ENCODE measurements around the gene LRATD1. TPM values are rescaled to one million over a fixed set of nuclear protein-coding genes. Genes with fewer than 3 reads are reported as not detected.

Gene LRATD1
- total RNA-seq, 1 donor from 2014 or later = not detected

DNA sequence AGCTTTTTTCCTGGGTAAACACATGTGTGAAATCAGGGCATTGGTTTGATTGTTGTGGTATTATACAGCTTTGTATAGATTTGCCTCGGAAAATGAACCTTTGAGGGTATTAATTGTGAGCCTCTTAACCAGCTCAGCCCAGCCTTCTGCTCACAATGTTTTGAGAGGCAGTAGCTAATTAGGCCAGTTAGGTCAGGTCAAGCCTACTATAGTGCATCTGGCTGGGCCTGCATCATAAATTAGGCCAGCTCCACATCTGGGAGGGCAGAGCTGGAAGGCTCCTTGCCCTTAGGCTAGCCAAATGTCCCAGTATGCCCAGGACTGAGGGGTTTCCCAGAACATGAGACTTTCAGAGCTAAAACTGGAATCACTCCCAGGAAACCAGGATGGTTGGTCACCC is 43.0 kb downstream of the LRATD1 start:
- Mint-ChIP-seq H3K36me3 (ENCODE audit: unreplicated experiment) (no peaks in the 10 kb centered on the region), H3K4me1 (ENCODE audit: unreplicated experiment) (no peaks in the 10 kb centered on the region), H3K9me3 (ENCODE audit: unreplicated experiment) (peaks cover 7% of the 10 kb centered on the region), H3K27ac (ENCODE audit: unreplicated experiment) (no peak overlapping the region), H3K27me3 (ENCODE audit: unreplicated experiment) (no peaks in the 10 kb centered on the region), H3K4me3 (ENCODE audit: unreplicated experiment) (no peak overlapping the region)
- no peak for DNase-seq (ENCODE audit: extremely low spot score, unreplicated experiment)
- TF ChIP-seq, protein P1, sequence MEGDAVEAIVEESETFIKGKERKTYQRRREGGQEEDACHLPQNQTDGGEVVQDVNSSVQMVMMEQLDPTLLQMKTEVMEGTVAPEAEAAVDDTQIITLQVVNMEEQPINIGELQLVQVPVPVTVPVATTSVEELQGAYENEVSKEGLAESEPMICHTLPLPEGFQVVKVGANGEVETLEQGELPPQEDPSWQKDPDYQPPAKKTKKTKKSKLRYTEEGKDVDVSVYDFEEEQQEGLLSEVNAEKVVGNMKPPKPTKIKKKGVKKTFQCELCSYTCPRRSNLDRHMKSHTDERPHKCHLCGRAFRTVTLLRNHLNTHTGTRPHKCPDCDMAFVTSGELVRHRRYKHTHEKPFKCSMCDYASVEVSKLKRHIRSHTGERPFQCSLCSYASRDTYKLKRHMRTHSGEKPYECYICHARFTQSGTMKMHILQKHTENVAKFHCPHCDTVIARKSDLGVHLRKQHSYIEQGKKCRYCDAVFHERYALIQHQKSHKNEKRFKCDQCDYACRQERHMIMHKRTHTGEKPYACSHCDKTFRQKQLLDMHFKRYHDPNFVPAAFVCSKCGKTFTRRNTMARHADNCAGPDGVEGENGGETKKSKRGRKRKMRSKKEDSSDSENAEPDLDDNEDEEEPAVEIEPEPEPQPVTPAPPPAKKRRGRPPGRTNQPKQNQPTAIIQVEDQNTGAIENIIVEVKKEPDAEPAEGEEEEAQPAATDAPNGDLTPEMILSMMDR (IDR thresholded peaks at IDR 0.05) = no peak

DNA sequence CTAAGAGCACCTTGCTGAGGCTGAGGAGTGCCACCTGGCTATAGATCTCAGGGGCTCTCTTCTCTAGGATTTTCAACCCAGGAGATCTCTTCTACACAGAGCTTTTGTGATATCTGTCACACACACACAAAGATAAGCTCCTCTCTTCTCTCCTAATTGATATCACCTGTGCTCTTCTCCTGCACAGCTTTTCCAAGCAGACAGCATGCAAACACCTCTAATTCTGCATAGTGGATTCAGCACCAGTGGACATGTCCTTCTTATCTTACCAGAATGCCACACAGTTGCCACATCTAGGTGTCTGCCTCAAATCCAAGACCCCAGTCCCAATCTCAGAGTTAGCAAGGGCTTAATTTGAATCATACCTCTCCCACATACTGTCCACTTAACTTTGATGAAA is 43.9 kb downstream of the LRATD1 start:
- DNase-seq (ENCODE audit: extremely low spot score, unreplicated experiment) = no peak

GRCh38 chr2:14677039-14677438 is 44.5 kb downstream of the LRATD1 start:
- TF ChIP-seq, protein P1 (IDR thresholded peaks at IDR 0.05) = no peak
- Mint-ChIP-seq H3K9me3 (ENCODE audit: unreplicated experiment) (peaks cover 7% of the 10 kb centered on the region), H3K36me3 (ENCODE audit: unreplicated experiment) (no peaks in the 10 kb centered on the region), H3K27ac (ENCODE audit: unreplicated experiment) (no peak overlapping the region), H3K4me1 (ENCODE audit: unreplicated experiment) (no peaks in the 10 kb centered on the region), H3K4me3 (ENCODE audit: unreplicated experiment) (no peak overlapping the region), H3K27me3 (ENCODE audit: unreplicated experiment) (no peaks in the 10 kb centered on the region)
- no peak for DNase-seq (ENCODE audit: extremely low spot score, unreplicated experiment)

More for the DNA sequence above, 43.9 kb downstream of the LRATD1 start:
- Mint-ChIP-seq H3K27me3 (ENCODE audit: unreplicated experiment) (no peaks in the 10 kb centered on the region), H3K27ac (ENCODE audit: unreplicated experiment) (no peak overlapping the region), H3K4me3 (ENCODE audit: unreplicated experiment) (no peak overlapping the region), H3K9me3 (ENCODE audit: unreplicated experiment) (peaks cover 7% of the 10 kb centered on the region), H3K36me3 (ENCODE audit: unreplicated experiment) (no peaks in the 10 kb centered on the region), H3K4me1 (ENCODE audit: unreplicated experiment) (no peaks in the 10 kb centered on the region)
- TF ChIP-seq, protein P1 (IDR thresholded peaks at IDR 0.05) = no peak

- Mint-ChIP-seq H3K9me3 (ENCODE audit: unreplicated experiment) (peaks cover 7% of the 10 kb centered on the region), H3K36me3 (ENCODE audit: unreplicated experiment) (no peaks in the 10 kb centered on the region), H3K4me3 (ENCODE audit: unreplicated experiment) (no peak overlapping the region), H3K27ac (ENCODE audit: unreplicated experiment) (no peak overlapping the region), H3K4me1 (ENCODE audit: unreplicated experiment) (no peaks in the 10 kb centered on the region), H3K27me3 (ENCODE audit: unreplicated experiment) (no peaks in the 10 kb centered on the region)
- no peak for DNase-seq (ENCODE audit: extremely low spot score, unreplicated experiment)
- TF ChIP-seq, protein P1 (IDR thresholded peaks at IDR 0.05) = no peak
Measured at GRCh38 chr2:14678761-14679160, 46.2 kb downstream of the LRATD1 start.

DNA sequence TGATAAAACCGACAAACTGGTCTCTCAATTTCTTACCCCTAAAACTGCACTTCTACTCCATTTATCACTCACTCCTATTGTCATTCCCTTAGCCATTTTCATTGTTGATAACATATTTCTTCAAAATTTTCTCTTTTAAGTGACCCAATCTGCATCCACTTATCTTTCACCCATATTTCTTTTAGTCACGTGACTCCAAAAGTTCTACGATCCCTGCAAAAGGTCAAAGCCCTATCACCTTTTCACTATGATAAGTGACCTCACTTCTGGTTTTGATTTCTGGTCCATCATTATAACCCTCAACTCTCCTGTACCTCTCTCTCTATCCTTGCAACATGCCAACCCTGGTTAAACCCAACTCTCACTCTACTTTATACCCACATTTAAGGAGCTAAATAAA is 49.1 kb downstream of the LRATD1 start:
- Mint-ChIP-seq H3K36me3 (ENCODE audit: unreplicated experiment) (no peaks in the 10 kb centered on the region), H3K9me3 (ENCODE audit: unreplicated experiment) (peaks cover 8% of the 10 kb centered on the region), H3K27me3 (ENCODE audit: unreplicated experiment) (no peaks in the 10 kb centered on the region), H3K4me1 (ENCODE audit: unreplicated experiment) (no peaks in the 10 kb centered on the region), H3K27ac (ENCODE audit: unreplicated experiment) (no peak overlapping the region), H3K4me3 (ENCODE audit: unreplicated experiment) (no peak overlapping the region)
- DNase-seq (ENCODE audit: extremely low spot score, unreplicated experiment) = no peak
- TF ChIP-seq, protein P1 (IDR thresholded peaks at IDR 0.05) = no peak
